ENCODE results near the gene UBE2J2. TPM values are rescaled to one million over a fixed set of nuclear protein-coding genes. Genes with fewer than 3 reads are reported as not detected.

Gene UBE2J2
- total RNA-seq, 1 experiment from 2014 or later: 182 TPM

- no TSS peak for BruUV-seq (replicated peaks)
- Histone ChIP-seq H3K4me2 (ENCODE audit: low read length) (0 out of 2 replicates have a peak overlapping the region, but pooled peaks have one; percentile 0), H3K27me3 (ENCODE audit: low read length) (no peaks in the 10 kb centered on the region), H3K27ac (ENCODE audit: low read length) (peak overlapping the region; percentile 92), H2AFZ (ENCODE audit: low read length) (no peak overlapping the region), H3F3A (ENCODE audit: low read length, unreplicated experiment) (no peaks in the 10 kb centered on the region), H4K20me1 (ENCODE audit: low read length) (no peaks in the 10 kb centered on the region), H3K9me3 (ENCODE audit: low read length) (no peaks in the 10 kb centered on the region), H3K9ac (ENCODE audit: low read length) (peak overlapping the region; percentile 44), H3K79me2 (ENCODE audit: low read length) (peaks cover 74% of the 10 kb centered on the region), H3K36me3 (ENCODE audit: low read depth, low read length) (peaks cover 67% of the 10 kb centered on the region), H3K4me1 (ENCODE audit: insufficient read depth, low read length) (peaks cover 26% of the 10 kb centered on the region), H3K9me2 (replicated peaks; ENCODE audit: low read length) (no peaks in the 10 kb centered on the region), H3K4me3 (ENCODE audit: low read length) (no peak overlapping the region)
- ChIA-PET CTCF (interaction anchor here (0.5 kb wide), 1 partner anchor 22 kb away, joined by 3 read pairs; no protein-coding TSS in a partner anchor), POLR2A (ENCODE audit: unreplicated experiment) (no interaction called here)
- DNase-seq: no peak
- intact Hi-C loops (cut with micrococcal nuclease): loop anchor here (2.0 kb wide), 2 partner anchors 25 to 27 kb away; no protein-coding TSS in a partner anchor
- no peak for ATAC-seq
- TF ChIP-seq EZH2 (IDR thresholded peaks at IDR 0.05; ENCODE audit: low read length, unreplicated experiment) (no peak), EZH2phosphoT487 (IDR thresholded peaks at IDR 0.05; ENCODE audit: borderline replicate concordance, low read length) (no peak)
- TF ChIP-seq, protein P1, sequence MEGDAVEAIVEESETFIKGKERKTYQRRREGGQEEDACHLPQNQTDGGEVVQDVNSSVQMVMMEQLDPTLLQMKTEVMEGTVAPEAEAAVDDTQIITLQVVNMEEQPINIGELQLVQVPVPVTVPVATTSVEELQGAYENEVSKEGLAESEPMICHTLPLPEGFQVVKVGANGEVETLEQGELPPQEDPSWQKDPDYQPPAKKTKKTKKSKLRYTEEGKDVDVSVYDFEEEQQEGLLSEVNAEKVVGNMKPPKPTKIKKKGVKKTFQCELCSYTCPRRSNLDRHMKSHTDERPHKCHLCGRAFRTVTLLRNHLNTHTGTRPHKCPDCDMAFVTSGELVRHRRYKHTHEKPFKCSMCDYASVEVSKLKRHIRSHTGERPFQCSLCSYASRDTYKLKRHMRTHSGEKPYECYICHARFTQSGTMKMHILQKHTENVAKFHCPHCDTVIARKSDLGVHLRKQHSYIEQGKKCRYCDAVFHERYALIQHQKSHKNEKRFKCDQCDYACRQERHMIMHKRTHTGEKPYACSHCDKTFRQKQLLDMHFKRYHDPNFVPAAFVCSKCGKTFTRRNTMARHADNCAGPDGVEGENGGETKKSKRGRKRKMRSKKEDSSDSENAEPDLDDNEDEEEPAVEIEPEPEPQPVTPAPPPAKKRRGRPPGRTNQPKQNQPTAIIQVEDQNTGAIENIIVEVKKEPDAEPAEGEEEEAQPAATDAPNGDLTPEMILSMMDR (conservative IDR thresholded peaks at IDR 0.05; ENCODE audit: low read depth, low read length): no peak
These were observed 9.6 kb downstream of the UBE2J2 start for GRCh38 chr1:1264026-1264425.

DNA sequence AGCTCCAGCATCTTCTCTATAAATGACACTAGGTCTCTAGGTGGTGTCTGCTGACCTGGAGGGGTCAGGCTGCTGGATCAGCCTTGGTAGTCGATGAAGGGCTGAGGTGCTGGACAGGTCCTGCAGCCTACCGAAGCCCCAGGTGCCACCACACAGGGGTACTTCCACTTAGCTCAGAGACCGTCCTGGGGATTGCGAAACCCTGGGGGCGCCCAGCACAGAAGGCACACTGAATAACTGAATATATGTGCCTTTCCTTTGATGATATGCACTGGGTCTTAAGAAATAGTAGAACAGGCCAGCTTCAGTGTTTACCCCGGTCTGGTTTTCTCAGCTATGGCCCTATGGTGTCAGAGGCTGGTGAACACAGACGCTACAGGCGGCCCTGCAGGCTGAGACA, 10.9 kb downstream of the UBE2J2 start:
- H3K9me3 ChIP-seq (ENCODE audit: low read length): no peaks in the 10 kb centered on the region
- H3K9ac ChIP-seq (ENCODE audit: low read length): no peak overlapping the region
- 0 out of 2 replicates have a peak overlapping the region, but pooled peaks have one; percentile 92 for H3K27ac ChIP-seq (ENCODE audit: low read length)
- no peaks in the 10 kb centered on the region for H3F3A ChIP-seq (ENCODE audit: low read length, unreplicated experiment)
- no peaks in the 10 kb centered on the region for H3K27me3 ChIP-seq (ENCODE audit: low read length)
- no peak for ATAC-seq
- ChIA-PET POLR2A (ENCODE audit: unreplicated experiment) (no interaction called here), CTCF (no interaction called here)
- no TSS peak for BruUV-seq (replicated peaks)
- H3K4me3 ChIP-seq (ENCODE audit: low read length): no peak overlapping the region
- no peak overlapping the region for H2AFZ ChIP-seq (ENCODE audit: low read length)
- peaks cover 35% of the 10 kb centered on the region for H3K4me1 ChIP-seq (ENCODE audit: insufficient read depth, low read length)
- intact Hi-C loops (cut with micrococcal nuclease): no loop called here
- no peak overlapping the region for H3K4me2 ChIP-seq (ENCODE audit: low read length)
- TF ChIP-seq EZH2phosphoT487 (IDR thresholded peaks at IDR 0.05; ENCODE audit: borderline replicate concordance, low read length) (no peak), EZH2 (IDR thresholded peaks at IDR 0.05; ENCODE audit: low read length, unreplicated experiment) (no peak)
- TF ChIP-seq, protein P1 (conservative IDR thresholded peaks at IDR 0.05; ENCODE audit: low read depth, low read length): no peak
- peaks cover 63% of the 10 kb centered on the region for H3K36me3 ChIP-seq (ENCODE audit: low read depth, low read length)
- DNase-seq: no peak
- H3K9me2 ChIP-seq (replicated peaks; ENCODE audit: low read length): no peaks in the 10 kb centered on the region
- no peaks in the 10 kb centered on the region for H4K20me1 ChIP-seq (ENCODE audit: low read length)
- peaks cover 72% of the 10 kb centered on the region for H3K79me2 ChIP-seq (ENCODE audit: low read length)

GRCh38 chr1:1262071-1262470, 11.6 kb downstream of the UBE2J2 start:
- CTCF ChIA-PET: no interaction called here
- Histone ChIP-seq H3K9ac (ENCODE audit: low read length) (no peak overlapping the region), H3K27ac (ENCODE audit: low read length) (no peak overlapping the region), H3K9me2 (replicated peaks; ENCODE audit: low read length) (no peaks in the 10 kb centered on the region), H3K36me3 (ENCODE audit: low read depth, low read length) (peaks cover 56% of the 10 kb centered on the region), H2AFZ (ENCODE audit: low read length) (no peak overlapping the region), H4K20me1 (ENCODE audit: low read length) (no peaks in the 10 kb centered on the region), H3K4me1 (ENCODE audit: insufficient read depth, low read length) (peaks cover 35% of the 10 kb centered on the region), H3K27me3 (ENCODE audit: low read length) (no peaks in the 10 kb centered on the region), H3K4me2 (ENCODE audit: low read length) (no peak overlapping the region), H3K4me3 (ENCODE audit: low read length) (no peak overlapping the region), H3F3A (ENCODE audit: low read length, unreplicated experiment) (no peaks in the 10 kb centered on the region), H3K9me3 (ENCODE audit: low read length) (no peaks in the 10 kb centered on the region), H3K79me2 (ENCODE audit: low read length) (peaks cover 68% of the 10 kb centered on the region)
- ATAC-seq: no peak
- TF ChIP-seq EZH2 (IDR thresholded peaks at IDR 0.05; ENCODE audit: low read length, unreplicated experiment): no peak
- TF ChIP-seq, protein P1 (conservative IDR thresholded peaks at IDR 0.05; ENCODE audit: low read depth, low read length): no peak
- TF ChIP-seq EZH2phosphoT487 (IDR thresholded peaks at IDR 0.05; ENCODE audit: borderline replicate concordance, low read length): no peak
- no peak for DNase-seq
- intact Hi-C loops (cut with micrococcal nuclease): no loop called here
- no TSS peak for BruUV-seq (replicated peaks)
- POLR2A ChIA-PET (ENCODE audit: unreplicated experiment): no interaction called here

Data from PC-3 (cell line).